Measurements from ENCODE around the gene PDE4D.

DNA sequence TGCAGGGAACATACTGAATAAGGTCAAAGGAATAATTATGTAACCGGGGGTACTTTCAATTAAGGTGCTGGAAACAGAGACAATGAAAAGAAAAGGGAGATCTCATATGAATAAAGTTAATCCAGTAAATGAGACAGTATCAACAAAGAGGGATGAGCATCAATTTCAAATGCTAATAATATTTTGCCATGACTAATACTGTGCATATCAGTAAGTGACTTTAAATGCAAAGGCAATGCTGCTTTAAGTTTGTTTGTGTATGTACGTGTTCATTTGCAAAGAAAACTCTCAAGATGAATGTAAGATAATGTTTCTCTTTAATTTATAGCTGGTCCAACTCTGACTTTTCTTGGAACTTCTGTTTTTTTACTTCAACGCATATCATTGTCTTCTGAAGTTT lies 139.9 kb downstream of the PDE4D start:
- TF ChIP-seq, protein P1, sequence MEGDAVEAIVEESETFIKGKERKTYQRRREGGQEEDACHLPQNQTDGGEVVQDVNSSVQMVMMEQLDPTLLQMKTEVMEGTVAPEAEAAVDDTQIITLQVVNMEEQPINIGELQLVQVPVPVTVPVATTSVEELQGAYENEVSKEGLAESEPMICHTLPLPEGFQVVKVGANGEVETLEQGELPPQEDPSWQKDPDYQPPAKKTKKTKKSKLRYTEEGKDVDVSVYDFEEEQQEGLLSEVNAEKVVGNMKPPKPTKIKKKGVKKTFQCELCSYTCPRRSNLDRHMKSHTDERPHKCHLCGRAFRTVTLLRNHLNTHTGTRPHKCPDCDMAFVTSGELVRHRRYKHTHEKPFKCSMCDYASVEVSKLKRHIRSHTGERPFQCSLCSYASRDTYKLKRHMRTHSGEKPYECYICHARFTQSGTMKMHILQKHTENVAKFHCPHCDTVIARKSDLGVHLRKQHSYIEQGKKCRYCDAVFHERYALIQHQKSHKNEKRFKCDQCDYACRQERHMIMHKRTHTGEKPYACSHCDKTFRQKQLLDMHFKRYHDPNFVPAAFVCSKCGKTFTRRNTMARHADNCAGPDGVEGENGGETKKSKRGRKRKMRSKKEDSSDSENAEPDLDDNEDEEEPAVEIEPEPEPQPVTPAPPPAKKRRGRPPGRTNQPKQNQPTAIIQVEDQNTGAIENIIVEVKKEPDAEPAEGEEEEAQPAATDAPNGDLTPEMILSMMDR (IDR thresholded peaks at IDR 0.05; ENCODE audit: insufficient read depth, low read depth, low read length) = no peak
- TF ChIP-seq EZH2 (IDR thresholded peaks at IDR 0.05; ENCODE audit: insufficient read depth, low read length) = no peak

Measured in astrocyte (in vitro differentiated cells and primary cell).